SK-N-SH treated with all-trans-retinoic acid at 6 μM for 48 hours (cell line): ENCODE measurements around the gene KIF6.

Experiments used
- ATAC-seq: fragments of 200-7000 bp; cut with Tn5 transposase; 3 replicates; pipeline ENCODE4 v1.9.1; 2020; ENCODE audit warnings: mild to moderate bottlenecking, moderate library complexity
- ARNTL ChIP-seq: fragments of 450-650 bp; formaldehyde crosslinking; IDR thresholded peaks from 2 replicates; pipeline ENCODE4 v1.5.0; 2020; ENCODE audit warnings: low read depth, mild to moderate bottlenecking, moderate library complexity, borderline replicate concordance
- CSDC2 ChIP-seq: fragments of 250-450 bp; sonication (Bioruptor Pico); IDR thresholded peaks from 2 replicates; pipeline ENCODE4 v1.5.0; 2020; ENCODE audit warnings: mild to moderate bottlenecking, moderate library complexity
- GLIS3 ChIP-seq: fragments of 250-450 bp; sonication (Bioruptor Pico); IDR thresholded peaks from 2 replicates; pipeline ENCODE4 v1.5.0; 2020; ENCODE audit warnings: mild to moderate bottlenecking, moderate library complexity
- ISL1 ChIP-seq: fragments of 250-450 bp; sonication (Bioruptor Pico); IDR thresholded peaks from 2 replicates; pipeline ENCODE4 v2.1.2; 2022; ENCODE audit warnings: mild to moderate bottlenecking, moderate library complexity
- PPARA ChIP-seq: fragments of 250-450 bp; sonication (Bioruptor Pico); IDR thresholded peaks from 2 replicates; pipeline ENCODE4 v1.5.0; 2020; ENCODE audit warnings: mild to moderate bottlenecking, borderline replicate concordance
- RARB ChIP-seq: fragments of 250-450 bp; sonication (Bioruptor Pico); IDR thresholded peaks from 2 replicates; pipeline ENCODE4 v1.8.0; 2021; ENCODE audit warnings: mild to moderate bottlenecking, moderate library complexity
- SNAI2 ChIP-seq: fragments of 250-450 bp; sonication (Bioruptor Pico); IDR thresholded peaks from 2 replicates; pipeline ENCODE4 v1.5.0; 2020; ENCODE audit warnings: mild to moderate bottlenecking, moderate library complexity
- TCF4 ChIP-seq: fragments of 250-450 bp; sonication (Bioruptor Pico); IDR thresholded peaks from 2 replicates; pipeline ENCODE4 v1.8.0; 2021; ENCODE audit warnings: mild to moderate bottlenecking, moderate library complexity, borderline replicate concordance
- TOX ChIP-seq: fragments of 250-450 bp; sonication (Bioruptor Pico); IDR thresholded peaks from 2 replicates; pipeline ENCODE4 v1.8.0; 2021; ENCODE audit warnings: mild to moderate bottlenecking, moderate library complexity, borderline replicate concordance
- ZFP3 ChIP-seq: fragments of 250-450 bp; sonication (Bioruptor Pico); IDR thresholded peaks from 2 replicates; pipeline ENCODE4 v1.5.0; 2020; ENCODE audit warnings: mild to moderate bottlenecking, moderate library complexity
- ZFP30 ChIP-seq: fragments of 450-650 bp; formaldehyde crosslinking; IDR thresholded peaks from 2 replicates; pipeline ENCODE4 v1.5.0; 2022; ENCODE audit warnings: mild to moderate bottlenecking, moderate library complexity
- ZNF70 ChIP-seq: fragments of 450-650 bp; formaldehyde crosslinking; IDR thresholded peaks from 2 replicates; pipeline ENCODE4 v1.5.0; 2020; ENCODE audit warnings: mild to moderate bottlenecking, moderate library complexity
- ZNF8 ChIP-seq: fragments of 450-650 bp; formaldehyde crosslinking; IDR thresholded peaks from 2 replicates; pipeline ENCODE4 v1.5.0; 2020; ENCODE audit warnings: mild to moderate bottlenecking, moderate library complexity
- TF ChIP-seq, protein P1 (sequence below): fragments of 250-450 bp; sonication (Bioruptor Pico); IDR thresholded peaks from 2 replicates; pipeline ENCODE4 v1.8.0; 2021; ENCODE audit warnings: low read depth, mild to moderate bottlenecking, moderate library complexity, borderline replicate concordance
- TF ChIP-seq, protein P2 (sequence below): fragments of 250-450 bp; sonication (Bioruptor Pico); IDR thresholded peaks from 2 replicates; pipeline ENCODE4 v1.5.0; 2020; ENCODE audit warnings: mild to moderate bottlenecking, moderate library complexity
- TF ChIP-seq, protein P3 (sequence below): fragments of 250-450 bp; sonication (Bioruptor Pico); IDR thresholded peaks from 2 replicates; pipeline ENCODE4 v1.8.0; 2020; ENCODE audit warnings: mild to moderate bottlenecking, moderate library complexity, borderline replicate concordance
- TF ChIP-seq, protein P4 (sequence below): fragments of 250-450 bp; sonication (Bioruptor Pico); IDR thresholded peaks from 2 replicates; pipeline ENCODE4 v1.5.1; 2020; ENCODE audit warnings: low read depth, mild to moderate bottlenecking, moderate library complexity
- TF ChIP-seq, protein P5 (sequence below): fragments of 250-450 bp; sonication (Bioruptor Pico); IDR thresholded peaks from 2 replicates; pipeline ENCODE4 v1.5.1; 2021; ENCODE audit warnings: mild to moderate bottlenecking, moderate library complexity

The KIF6 gene

DNA sequence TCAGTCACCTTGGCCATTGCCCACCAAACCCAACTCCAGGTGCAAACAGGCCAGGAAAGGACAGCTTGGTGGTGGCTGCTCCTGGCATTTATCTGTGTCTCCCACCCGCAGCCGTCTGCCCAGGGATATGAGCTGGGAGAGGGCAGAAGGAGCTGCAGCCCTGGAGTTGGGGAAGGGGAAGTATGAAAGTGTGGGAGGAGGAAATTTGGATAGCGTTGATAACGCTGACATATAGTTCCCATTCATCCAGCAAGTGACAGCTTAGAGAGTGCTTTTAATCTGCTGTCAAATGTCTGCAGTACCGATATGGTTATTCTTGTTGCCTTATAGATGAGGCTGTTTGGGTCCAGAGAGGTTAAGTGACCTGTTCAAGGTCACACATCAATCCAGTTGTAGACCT is 403.4 kb downstream of the KIF6 start:
- TF ChIP-seq ZFP30 (no peak), CSDC2 (no peak), GLIS3 (CRISPR knock-in tag) (no peak)
- TF ChIP-seq, protein P1, sequence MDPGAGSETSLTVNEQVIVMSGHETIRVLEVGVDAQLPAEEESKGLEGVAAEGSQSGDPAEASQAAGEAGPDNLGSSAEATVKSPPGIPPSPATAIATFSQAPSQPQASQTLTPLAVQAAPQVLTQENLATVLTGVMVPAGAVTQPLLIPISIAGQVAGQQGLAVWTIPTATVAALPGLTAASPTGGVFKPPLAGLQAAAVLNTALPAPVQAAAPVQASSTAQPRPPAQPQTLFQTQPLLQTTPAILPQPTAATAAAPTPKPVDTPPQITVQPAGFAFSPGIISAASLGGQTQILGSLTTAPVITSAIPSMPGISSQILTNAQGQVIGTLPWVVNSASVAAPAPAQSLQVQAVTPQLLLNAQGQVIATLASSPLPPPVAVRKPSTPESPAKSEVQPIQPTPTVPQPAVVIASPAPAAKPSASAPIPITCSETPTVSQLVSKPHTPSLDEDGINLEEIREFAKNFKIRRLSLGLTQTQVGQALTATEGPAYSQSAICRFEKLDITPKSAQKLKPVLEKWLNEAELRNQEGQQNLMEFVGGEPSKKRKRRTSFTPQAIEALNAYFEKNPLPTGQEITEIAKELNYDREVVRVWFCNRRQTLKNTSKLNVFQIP (CRISPR knock-in tag), result no peak
- ATAC-seq, result no peak

DNA sequence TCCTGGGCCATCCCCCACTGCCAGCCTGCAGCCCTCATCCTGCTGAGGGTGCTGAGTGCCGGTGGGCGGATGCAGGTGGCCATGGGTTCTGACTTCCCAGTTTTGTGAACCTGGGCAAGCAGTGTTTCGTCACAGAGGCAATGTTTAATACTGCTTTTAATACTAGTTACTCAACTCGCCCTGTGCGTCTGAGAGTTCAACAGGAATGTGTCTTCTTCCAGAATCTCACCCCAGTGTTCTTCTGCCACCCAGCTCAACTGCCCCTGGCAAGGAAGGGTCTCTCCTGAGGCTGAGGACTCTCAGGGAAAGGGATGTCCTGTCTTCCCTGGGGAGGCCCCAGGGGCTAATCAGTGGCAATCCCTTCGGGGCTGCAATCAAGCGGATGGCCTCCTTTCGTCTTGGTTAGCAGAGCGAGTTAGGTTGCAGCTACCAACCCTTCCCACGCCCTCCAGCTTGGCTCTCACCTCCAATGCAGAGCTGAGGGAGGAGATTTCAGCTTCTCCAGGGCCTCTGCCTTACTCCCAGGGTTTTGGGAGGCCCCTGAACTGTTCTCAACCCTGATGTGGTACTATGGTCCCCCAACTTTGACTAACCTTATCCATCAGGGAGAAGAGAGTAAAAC is 404.7 kb downstream of the KIF6 start:
- no peak for ATAC-seq
- TF ChIP-seq TOX (CRISPR knock-in tag), result no peak
- TF ChIP-seq, protein P1 (CRISPR knock-in tag), result no peak
- no peak for TF ChIP-seq ZFP30
- TF ChIP-seq ZNF8 (CRISPR knock-in tag), result no peak
- TF ChIP-seq, protein P2, sequence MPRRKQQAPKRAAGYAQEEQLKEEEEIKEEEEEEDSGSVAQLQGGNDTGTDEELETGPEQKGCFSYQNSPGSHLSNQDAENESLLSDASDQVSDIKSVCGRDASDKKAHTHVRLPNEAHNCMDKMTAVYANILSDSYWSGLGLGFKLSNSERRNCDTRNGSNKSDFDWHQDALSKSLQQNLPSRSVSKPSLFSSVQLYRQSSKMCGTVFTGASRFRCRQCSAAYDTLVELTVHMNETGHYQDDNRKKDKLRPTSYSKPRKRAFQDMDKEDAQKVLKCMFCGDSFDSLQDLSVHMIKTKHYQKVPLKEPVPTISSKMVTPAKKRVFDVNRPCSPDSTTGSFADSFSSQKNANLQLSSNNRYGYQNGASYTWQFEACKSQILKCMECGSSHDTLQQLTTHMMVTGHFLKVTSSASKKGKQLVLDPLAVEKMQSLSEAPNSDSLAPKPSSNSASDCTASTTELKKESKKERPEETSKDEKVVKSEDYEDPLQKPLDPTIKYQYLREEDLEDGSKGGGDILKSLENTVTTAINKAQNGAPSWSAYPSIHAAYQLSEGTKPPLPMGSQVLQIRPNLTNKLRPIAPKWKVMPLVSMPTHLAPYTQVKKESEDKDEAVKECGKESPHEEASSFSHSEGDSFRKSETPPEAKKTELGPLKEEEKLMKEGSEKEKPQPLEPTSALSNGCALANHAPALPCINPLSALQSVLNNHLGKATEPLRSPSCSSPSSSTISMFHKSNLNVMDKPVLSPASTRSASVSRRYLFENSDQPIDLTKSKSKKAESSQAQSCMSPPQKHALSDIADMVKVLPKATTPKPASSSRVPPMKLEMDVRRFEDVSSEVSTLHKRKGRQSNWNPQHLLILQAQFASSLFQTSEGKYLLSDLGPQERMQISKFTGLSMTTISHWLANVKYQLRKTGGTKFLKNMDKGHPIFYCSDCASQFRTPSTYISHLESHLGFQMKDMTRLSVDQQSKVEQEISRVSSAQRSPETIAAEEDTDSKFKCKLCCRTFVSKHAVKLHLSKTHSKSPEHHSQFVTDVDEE (CRISPR knock-in tag), result no peak
- TF ChIP-seq ARNTL (CRISPR knock-in tag), result no peak
- TF ChIP-seq GLIS3 (CRISPR knock-in tag), result no peak
- no peak for TF ChIP-seq ZFP3 (CRISPR knock-in tag)
- no peak for TF ChIP-seq SNAI2
- no peak for TF ChIP-seq TCF4 (CRISPR knock-in tag)
- no peak for TF ChIP-seq PPARA (CRISPR knock-in tag)
- TF ChIP-seq, protein P3, sequence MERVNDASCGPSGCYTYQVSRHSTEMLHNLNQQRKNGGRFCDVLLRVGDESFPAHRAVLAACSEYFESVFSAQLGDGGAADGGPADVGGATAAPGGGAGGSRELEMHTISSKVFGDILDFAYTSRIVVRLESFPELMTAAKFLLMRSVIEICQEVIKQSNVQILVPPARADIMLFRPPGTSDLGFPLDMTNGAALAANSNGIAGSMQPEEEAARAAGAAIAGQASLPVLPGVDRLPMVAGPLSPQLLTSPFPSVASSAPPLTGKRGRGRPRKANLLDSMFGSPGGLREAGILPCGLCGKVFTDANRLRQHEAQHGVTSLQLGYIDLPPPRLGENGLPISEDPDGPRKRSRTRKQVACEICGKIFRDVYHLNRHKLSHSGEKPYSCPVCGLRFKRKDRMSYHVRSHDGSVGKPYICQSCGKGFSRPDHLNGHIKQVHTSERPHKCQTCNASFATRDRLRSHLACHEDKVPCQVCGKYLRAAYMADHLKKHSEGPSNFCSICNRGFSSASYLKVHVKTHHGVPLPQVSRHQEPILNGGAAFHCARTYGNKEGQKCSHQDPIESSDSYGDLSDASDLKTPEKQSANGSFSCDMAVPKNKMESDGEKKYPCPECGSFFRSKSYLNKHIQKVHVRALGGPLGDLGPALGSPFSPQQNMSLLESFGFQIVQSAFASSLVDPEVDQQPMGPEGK (CRISPR knock-in tag), result no peak
- TF ChIP-seq, protein P4, sequence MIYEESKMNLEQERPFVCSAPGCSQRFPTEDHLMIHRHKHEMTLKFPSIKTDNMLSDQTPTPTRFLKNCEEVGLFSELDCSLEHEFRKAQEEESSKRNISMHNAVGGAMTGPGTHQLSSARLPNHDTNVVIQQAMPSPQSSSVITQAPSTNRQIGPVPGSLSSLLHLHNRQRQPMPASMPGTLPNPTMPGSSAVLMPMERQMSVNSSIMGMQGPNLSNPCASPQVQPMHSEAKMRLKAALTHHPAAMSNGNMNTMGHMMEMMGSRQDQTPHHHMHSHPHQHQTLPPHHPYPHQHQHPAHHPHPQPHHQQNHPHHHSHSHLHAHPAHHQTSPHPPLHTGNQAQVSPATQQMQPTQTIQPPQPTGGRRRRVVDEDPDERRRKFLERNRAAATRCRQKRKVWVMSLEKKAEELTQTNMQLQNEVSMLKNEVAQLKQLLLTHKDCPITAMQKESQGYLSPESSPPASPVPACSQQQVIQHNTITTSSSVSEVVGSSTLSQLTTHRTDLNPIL (CRISPR knock-in tag), result no peak
- TF ChIP-seq ISL1 (CRISPR knock-in tag), result no peak
- TF ChIP-seq, protein P5, sequence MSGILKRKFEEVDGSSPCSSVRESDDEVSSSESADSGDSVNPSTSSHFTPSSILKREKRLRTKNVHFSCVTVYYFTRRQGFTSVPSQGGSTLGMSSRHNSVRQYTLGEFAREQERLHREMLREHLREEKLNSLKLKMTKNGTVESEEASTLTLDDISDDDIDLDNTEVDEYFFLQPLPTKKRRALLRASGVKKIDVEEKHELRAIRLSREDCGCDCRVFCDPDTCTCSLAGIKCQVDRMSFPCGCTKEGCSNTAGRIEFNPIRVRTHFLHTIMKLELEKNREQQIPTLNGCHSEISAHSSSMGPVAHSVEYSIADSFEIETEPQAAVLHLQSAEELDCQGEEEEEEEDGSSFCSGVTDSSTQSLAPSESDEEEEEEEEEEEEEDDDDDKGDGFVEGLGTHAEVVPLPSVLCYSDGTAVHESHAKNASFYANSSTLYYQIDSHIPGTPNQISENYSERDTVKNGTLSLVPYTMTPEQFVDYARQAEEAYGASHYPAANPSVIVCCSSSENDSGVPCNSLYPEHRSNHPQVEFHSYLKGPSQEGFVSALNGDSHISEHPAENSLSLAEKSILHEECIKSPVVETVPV (CRISPR knock-in tag), result no peak
- no peak for TF ChIP-seq ZNF70 (CRISPR knock-in tag)
- no peak for TF ChIP-seq RARB (CRISPR knock-in tag)
